NCI-H226 (cell line): ENCODE data around the gene FAR1.
"Not testable (repeated sequence)": the region's sequence is repeated elsewhere in the genome, so short reads cannot be mapped to it uniquely, and the experiment has no call there.

Experiments
- DNase-seq: peaks from one replicate; pipeline ENCODE4 v3.0.0-alpha.2; 2015

FAR1 gene

DNA sequence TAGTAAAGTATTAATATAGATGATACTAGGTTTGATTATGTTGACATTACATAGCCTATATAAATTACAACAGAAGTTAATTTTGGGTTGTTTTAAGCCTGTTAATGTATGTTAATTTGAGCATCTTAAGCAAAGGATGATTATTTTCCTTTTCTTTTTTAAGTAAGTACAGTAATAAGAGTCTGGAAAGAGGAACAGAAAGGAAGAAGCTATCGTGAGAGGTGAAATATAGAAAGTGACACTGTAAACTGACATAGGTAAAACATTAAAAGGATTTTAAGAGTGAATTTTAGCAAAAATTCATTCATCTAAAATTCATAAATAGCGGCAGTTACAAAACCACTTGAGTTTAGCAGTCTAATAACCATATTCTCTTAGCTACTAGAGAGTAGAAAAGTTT, 45.5 kb downstream of the FAR1 start:
- DNase-seq = no peak

DNA sequence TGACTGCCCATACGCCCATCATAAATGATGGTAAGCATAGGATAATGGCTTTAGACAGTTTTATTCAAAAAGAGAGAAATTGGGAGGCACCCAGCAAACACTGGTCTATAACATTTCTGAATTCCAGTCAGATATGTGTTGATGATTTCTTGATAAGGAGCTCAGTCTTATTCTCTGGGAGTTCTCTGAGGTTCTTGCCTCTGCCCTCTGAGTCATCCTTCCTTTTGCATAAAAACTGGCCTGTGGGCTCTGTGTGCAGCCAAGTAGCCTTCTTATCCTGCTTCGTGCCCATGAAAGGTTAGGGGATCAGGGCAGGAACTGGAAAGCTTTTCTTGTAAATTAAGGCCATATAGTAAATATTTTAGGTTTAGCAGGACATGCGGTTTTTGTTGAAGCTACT, 48.9 kb downstream of the FAR1 start:
- DNase-seq = peak; percentile 83

DNA sequence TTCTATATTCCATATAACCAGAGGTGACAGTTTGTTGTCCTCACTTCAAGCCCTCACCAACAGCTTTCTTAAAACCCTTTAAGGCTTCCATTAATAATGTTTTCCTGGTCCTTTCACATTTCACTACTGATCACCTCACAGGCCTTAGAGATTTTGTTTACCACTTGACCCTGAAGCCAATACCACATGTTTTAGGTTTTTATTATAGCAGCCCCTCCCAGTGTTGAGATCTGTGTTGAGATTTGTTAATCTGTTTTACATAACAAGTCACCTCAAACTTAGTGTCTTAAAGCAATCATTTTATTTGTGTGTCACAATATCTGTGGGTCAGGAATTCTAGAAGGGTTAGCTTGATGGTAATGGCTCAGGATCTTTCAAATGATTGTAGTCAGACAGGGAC, 49.9 kb downstream of the FAR1 start:
- DNase-seq = no peak

DNA sequence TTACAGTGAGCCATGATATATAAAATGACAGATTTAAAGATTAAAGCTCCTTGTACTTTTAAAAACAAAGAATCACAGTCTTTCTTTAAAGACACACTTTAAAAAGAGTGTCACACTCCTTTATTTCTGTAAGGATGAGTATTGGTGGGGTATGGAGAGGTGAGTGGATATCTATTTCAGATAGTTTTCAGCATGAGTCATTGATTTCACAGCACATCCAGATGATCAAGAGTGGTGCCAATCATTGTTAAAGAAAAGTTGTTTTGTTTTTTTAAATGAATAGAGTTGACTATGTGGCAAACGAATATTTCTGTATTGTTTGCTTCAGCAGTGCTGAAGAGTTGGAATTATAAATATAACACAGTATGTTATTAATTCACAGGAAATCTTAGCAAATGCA, 52.5 kb downstream of the FAR1 start:
- DNase-seq = no peak

DNA sequence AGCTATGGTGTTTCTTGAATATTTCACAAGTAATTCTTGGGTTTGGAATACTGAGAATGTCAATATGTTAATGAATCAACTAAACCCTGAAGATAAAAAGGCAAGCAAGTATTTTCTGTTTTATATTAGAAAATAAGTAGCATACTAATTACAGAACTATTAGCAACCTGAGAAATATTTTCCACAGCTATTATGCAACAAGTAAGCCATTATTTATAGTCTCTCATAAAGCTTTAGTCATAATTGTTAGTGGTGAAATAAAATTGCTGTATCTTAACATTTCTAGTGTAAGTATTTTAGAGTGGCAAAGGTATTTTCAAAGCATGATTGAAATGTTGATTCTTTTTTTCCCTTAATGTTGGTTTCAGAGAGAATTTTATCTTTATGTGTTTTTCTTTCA, 53.3 kb downstream of the FAR1 start:
- DNase-seq = no peak

DNA sequence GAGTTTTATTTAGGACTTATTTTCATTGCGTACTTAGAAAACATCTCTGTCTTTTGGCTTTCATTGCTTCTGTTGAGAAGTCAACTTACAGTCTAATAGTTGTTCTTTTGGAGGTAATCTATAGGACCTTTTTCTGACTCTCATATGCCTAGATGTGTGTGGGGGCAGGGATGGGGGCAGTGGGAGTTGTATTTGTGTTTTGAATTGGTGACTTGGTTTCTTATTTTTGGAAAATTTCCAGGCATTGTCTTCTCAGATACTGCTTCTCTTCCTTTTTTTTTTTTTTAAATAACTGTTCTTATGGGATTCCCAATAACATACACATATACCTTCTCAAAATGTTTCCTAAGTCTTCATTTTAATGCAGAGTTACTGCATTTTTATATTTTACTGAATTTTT, 58.0 kb downstream of the FAR1 start:
- DNase-seq = no peak

DNA sequence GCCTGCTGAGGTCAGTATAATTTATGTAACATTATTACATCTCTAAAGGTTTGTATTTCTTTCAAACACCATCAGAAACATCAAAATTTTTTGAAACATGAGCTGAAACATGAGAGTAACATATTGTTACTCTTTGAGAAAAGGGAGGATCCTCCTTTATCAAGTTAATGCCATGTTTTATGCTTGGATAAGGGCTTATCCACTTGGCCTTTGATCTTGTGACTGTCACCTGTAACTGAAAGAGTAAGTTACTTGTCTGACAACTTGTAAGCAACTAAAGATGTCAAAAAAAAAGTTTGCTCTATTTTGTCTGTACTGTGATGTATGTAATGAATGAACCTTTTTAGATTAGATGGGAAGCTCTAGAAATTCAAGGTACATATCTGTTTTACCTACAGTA, 59.6 kb downstream of the FAR1 start:
- no peak for DNase-seq

DNA sequence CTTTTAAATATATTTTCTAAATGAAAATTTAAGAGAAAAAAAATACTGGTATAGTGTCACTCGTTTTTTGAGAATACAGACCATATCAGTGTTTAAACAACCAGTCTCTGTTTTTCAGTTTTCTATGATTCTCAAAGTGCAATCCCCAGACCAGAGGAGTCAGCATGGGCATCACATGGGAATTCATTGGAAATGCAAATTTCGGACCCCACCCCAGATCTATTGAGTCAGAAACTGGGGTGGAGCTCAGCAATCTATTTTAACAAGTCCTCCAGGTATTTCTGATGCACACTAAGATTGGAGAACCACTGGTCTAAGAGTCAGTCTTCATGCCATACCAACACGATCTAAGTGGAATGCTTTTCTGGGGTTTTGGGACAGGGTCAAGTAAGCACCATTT, 66.1 kb downstream of the FAR1 start:
- DNase-seq = no peak

DNA sequence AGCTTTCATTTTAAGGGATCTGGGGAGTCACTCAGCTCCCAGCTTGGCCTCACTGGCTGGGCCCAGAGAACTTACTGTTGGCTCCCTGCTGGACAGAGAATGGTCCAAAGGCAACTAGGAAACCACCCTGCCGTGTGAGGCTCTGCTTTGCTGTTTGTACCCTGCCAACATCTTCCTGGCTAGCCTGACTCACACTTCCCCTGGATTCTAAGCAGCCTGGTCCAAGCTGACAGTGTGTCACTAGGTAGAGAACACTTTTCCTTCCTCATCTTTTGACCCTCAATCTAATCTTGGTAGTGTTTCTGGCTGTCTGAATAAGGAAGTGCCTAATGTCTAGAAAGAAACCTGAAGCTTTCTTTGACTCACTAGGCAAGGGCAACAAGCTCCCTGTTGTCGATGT, 76.7 kb downstream of the FAR1 start:
- no peak for DNase-seq

DNA sequence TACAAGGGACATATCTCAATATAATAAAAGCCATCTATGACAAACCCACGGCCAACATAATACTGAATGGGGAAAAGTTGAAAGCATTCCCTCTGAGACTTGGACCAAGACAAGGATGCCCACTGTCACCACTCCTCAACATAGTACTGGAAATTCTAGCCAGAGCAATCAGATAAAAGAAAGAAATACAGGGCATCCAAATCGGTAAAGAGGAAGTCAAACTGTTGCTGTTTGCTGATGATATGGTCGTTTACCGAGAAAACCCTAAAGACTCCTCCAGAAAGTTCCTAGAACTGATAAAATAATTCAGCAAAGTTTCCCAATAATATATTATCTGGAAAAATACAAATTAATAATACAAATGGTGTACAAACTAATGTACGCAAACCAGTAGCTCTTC, 84.8 kb downstream of the FAR1 start:
- DNase-seq = not testable (repeated sequence)

DNA sequence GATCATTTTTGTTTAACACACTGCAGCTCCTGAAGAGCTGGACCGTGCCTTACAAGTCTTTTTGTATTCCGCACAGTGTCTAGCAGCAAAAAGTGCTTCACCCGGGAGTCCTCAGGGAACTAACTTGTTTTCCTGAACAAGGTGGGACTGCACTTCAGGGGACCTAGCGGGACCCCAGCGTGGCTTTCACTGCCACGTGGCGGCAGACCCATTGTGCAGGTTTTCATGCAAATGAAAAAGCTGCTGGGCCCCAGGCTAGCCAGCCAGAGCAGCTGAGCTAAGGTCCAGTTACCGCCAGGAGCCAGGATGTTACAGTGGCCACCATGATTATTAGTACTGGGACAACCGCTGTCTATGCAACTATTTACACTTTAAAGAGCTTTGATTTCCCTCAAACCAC, 90.6 kb downstream of the FAR1 start:
- DNase-seq = no peak

DNA sequence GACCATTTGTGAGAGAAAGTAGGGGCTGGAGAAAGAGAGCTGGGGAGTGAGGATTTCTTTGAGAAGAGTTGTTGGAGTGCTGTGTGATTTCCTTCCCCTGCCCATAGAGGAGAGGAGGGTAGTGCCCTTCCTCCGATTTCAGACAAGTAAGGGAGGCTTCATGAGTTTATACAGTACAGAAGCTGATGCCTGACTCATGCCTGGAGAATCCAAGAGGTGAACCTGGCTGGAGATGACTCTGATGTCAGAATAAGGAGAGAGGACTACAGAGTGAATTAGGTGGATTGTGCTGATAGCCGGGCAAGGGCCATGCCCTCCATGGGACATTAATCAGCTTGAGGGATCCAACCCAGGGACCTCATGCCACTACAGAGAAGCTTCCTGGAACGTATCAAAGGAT, 91.6 kb downstream of the FAR1 start:
- DNase-seq = peak; percentile 91

DNA sequence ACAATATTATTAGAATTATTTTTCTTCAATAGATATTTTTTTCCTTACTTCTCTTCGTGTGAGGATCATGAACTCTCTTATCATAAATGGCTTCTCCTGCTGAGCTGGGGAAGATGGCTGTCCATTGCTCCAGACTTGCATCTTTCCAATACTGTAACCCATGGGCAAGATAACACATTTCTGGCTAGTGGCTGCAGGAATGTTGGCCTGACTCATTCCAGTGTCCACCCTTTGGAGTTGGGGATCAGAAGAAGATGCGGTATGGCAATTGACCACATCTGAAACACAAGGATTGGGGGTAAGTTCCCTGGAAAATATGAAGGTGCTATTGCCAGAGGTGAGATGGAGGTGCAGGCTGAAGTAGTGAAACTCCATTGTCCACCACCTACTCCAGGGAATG, 92.8 kb downstream of the FAR1 start:
- DNase-seq = peak; percentile 87

DNA sequence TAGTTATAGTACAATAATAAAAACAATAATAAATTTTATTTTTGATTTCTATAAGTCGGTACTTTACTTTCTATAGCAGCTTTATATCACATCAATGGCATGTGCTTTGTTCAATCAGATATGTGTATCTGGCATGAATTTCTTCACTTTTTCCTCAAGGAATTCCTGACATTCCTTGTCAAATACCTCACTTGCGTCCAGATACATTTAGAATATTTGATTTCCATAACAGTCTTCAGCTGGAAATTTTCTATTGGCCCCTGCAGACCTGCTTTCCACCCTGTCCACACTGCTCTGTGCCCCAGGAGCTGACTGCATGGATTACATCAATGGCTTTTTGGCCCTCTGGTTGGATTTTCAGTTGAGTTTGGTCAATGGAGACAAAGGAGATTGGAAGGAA, 93.2 kb downstream of the FAR1 start:
- peak; percentile 88 for DNase-seq

DNA sequence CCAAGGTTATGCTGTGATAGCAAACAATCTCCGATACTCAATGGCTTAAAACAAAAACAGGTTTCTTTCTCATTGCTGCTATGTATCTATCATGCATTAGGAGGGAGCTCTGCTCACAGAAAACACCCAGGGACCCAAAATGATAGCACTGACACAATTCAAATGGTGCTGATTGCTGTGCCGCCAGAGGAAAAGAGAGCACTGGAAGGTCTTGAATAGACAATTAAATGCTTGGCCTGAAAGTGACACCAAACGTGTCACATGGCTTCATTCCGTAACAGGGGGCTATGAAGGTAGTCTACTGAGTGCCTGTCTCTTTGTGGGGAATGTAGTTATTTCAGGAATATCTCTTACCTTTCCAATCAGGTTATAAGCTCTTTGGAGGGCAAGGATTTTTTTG, 94.2 kb downstream of the FAR1 start:
- DNase-seq = no peak

DNA sequence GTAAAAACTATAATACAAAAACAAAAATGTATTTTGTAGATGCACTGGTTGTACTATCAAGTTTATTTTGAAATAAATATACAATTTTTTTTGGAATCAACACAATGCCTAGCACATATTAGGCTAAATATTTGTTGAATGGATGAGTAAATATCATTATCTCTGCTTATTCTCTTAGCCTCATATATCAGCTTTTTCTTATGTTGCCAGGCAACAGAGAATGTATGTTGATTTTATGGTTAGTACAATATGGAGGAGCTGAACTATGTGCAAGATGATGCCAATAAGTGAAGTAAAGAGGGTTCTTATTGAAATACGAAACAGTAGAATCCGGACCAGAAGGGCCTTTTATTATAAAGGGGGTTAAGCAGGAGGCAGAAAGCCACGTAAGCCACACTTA, 94.9 kb downstream of the FAR1 start:
- no peak for DNase-seq

DNA sequence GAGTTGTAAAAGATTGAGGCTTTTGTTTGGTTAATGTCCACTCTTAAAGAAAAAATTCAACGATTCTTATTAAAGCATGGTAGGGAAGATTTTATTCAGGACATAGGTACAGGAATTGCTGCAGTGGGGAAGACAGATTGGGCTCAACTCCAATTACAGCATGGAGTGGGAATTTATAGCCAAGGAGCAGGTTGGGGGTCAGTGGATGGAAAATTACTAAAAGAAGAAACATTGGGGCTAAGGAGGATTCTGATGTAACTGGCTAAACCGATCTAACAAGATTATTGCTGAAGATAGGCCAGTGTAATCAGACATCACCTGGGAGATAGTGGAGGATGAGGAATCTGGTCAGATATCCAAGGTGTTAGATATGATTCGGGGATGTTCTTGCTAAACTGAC, 97.4 kb downstream of the FAR1 start:
- DNase-seq = no peak

DNA sequence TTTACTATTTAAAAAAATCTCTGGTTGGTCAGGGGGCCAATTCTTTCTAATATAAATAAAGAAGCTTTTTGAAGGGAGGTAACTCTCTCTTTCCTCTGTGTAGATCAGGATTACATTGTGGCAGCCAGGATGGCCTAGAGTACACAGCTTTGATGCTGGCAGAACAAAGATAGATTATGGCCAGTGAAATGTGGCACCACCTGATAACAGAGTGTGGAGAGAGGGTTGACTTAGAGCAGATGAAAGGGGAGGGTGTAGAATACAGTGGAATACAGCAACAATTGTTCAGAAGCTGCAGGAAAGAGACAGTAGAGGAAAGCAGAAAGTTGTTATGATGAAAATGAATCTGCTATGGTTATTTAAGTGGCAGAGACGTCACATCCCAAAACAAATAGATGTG, 99.0 kb downstream of the FAR1 start:
- DNase-seq = no peak

DNA sequence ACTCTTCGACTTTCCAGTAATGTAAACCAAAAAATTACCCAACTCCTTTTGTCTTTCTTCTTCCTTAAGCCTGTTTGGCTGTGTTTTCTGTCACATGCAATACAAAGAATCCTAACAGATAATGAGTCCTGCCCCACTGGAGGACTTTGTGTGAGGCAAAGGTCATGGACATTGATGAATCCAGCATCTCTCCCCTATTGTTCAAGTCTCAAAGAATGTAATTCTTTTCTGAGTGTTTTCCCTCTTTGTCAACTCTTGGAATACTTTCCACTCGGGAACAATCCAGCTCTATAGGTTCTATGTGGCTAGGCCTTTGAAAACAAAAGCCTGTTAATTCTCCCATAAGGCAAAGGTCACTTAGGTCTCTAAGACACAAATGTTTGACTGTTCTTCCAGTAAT, 100.7 kb downstream of the FAR1 start:
- no peak for DNase-seq

DNA sequence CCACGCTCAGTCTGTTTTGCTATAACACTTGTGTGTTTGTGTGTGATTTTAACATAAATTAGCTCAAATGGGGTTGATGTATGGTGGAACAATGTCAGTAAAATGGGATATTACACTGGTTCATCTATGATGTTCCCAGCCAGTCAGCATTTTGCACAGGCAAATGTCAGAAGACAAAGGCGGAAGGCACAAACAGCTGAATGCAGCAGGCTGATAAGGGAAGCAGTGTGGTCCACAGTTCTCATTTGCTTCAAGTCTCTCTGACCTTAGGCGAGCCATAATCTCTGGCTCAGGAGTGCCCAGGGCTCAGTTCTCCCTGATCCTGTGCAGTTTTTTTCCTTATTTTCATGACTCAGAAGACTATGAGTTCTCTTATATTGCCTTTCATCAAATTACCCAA, 102.7 kb downstream of the FAR1 start:
- DNase-seq = no peak

DNA sequence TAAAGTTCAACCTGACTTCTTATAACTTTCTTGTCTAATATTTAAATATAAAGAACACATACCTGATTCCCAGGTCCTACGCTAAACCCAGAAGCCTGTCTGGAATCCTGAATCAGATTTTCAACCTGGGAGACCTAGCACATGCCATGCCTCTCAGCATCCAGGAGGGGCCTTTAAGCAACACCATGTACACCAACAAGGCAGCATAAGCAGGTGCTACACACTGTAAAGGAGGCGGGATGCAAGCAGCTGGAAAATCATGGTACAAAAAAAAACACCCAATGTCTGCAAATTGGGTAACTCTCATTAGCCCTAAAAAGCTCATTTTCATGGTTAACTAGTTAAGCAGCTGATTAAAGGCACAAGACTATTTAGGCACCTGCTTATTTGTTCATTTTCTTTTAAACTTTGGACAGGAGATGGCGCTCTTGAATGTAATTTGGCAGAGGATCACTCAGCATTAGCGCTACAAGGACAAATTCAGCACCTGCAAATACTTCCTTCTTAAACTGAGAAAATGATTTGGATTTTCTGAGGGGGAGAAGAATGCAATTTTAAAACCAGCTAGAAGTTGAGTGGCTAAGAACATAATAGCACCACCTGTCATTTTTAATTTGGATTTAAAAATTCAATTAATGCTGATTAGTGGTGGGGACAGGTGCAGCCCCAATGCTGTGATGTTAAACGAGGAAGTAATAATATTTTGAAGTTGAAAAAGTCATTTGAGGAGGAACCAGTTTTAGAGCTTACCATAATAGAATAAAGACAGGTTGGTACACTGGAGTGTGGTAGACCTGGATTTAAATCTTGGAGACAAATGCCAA, 104.0 kb downstream of the FAR1 start:
- no peak for DNase-seq

DNA sequence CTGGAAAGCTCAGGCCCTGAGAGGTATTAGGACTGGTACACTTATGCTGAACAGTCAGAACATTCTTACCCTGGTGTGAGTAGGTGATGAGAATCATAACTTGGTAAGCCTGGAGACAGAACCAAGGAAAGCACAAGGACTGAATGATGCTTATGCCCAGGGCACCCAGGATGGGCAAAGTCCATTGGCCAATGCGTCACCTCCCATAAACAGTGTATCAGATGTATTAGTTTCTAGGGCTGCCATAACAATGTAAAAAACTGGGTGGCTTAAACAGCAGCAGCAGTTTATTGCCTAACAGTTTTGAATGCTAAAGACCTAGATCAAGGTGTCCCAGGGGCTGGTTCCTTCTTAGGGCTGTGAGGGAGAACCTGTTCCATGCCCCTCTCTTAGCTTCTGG, 107.0 kb downstream of the FAR1 start:
- DNase-seq = no peak

DNA sequence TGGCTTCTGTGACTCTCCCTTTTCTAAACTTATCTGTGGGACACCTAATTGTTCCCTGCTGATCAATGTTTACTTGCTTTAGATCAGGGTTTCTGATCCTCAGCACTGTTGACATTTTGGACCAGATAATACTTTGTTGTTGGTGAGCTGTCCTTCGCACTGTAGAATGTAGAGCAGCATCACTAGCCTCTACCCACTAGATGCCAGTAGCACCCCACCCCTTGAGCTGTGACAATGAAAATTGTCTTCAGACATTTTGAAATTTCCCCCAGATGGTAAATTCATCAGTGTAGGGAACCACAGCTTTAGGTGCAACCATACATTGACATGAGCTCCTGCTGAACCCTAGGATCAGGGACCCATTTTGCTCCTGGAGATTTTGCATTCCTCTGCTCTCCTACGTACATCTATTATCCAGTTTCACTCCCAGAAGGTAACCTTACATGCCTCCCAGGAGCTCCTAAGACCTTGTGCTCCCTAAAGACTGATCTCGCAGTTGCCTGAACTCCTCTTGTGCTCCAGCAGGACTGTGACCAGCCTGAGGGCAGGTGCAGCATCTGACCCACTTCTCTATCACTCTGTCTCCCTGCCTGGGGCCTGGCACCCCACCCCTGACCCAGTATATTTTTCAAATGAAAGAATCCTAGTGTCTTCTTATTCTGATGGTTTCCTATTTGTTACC, 107.8 kb downstream of the FAR1 start:
- no peak for DNase-seq

DNA sequence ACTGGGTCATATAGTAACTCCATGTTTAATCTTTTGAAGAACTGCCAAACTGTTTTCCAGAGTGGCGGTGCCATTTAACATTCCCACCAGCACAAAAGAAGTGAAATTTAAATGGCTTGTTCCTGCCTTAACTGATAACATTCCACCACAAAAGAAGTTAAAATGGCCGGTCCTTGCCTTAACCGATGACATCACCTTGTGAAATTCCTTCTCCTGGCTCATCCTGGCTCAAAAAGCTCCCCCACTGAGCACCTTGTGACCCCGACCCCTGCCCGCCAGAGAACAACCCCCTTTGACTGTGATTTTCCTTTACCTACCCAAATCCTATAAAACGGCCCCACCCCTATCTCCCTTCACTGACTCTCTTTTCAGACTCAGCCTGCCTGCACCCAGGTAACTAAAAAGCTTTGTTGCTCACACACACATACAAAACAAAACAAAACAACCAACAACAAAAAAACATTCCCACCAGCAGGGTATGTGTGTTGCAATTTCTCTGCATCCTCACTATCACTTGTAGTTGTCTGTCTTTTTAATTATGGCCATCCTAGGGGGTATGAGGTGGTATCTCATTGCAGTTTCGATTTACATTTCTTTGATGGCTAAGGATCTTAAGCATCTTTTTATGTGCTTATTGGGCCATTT, 109.0 kb downstream of the FAR1 start:
- DNase-seq = peak; percentile 16
